Parathyroid adenoma (tissue), 2 donors: ENCODE measurements around the gene DNAJC5.
"Not testable (repeated sequence)": the region's sequence is repeated elsewhere in the genome, so short reads cannot be mapped to it uniquely, and the experiment has no call there.

Experiments used
- H2AFZ ChIP-seq: fragments of 300-600 bp; sonication (generic); one replicate; pipeline ENCODE4 v1.7.0; 2017; ENCODE audit warnings: antibody characterized with exemption, mild to moderate bottlenecking
- H3K27ac ChIP-seq: fragments of 300-600 bp; sonication (generic); one replicate; pipeline ENCODE4 v1.7.0; 2017
- H3K27me3 ChIP-seq: fragments of 300-600 bp; sonication (generic); one replicate; pipeline ENCODE4 v1.7.0; 2017; ENCODE audit warnings: low read length; ENCODE audit not compliant: control insufficient read depth, insufficient read depth
- H3K36me3 ChIP-seq: fragments of 300-600 bp; sonication (generic); one replicate; pipeline ENCODE4 v1.7.0; 2017; ENCODE audit warnings: low read length; ENCODE audit not compliant: control insufficient read depth, insufficient read depth
- H3K4me1 ChIP-seq: fragments of 300-600 bp; sonication (generic); one replicate; pipeline ENCODE4 v1.7.0; 2017; ENCODE audit warnings: control low read depth
- H3K4me2 ChIP-seq: fragments of 300-600 bp; sonication (generic); one replicate; pipeline ENCODE4 v1.7.0; 2017; ENCODE audit warnings: low read length
- H3K4me3 ChIP-seq: fragments of 300-600 bp; sonication (generic); one replicate; pipeline ENCODE4 v1.7.0; 2017; ENCODE audit warnings: low read depth, low read length
- H3K79me2 ChIP-seq: fragments of 300-600 bp; sonication (generic); one replicate; pipeline ENCODE4 v1.7.0; 2017; ENCODE audit warnings: control low read depth
- H3K9ac ChIP-seq: fragments of 300-600 bp; sonication (generic); one replicate; pipeline ENCODE4 v1.7.0; 2017; ENCODE audit warnings: mild to moderate bottlenecking
- H3K9me3 ChIP-seq: fragments of 300-600 bp; sonication (generic); one replicate; pipeline ENCODE4 v1.7.0; 2017; ENCODE audit warnings: low read length; ENCODE audit not compliant: control insufficient read depth
- TF ChIP-seq, protein P1 (sequence below): fragments of 300-600 bp; sonication (generic); IDR thresholded peaks from one replicate; pipeline ENCODE4 v1.7.0; 2017; ENCODE audit warnings: antibody characterized with exemption, mild to moderate bottlenecking
- donor health status: primary hyperparathyroidism.

Gene DNAJC5

DNA sequence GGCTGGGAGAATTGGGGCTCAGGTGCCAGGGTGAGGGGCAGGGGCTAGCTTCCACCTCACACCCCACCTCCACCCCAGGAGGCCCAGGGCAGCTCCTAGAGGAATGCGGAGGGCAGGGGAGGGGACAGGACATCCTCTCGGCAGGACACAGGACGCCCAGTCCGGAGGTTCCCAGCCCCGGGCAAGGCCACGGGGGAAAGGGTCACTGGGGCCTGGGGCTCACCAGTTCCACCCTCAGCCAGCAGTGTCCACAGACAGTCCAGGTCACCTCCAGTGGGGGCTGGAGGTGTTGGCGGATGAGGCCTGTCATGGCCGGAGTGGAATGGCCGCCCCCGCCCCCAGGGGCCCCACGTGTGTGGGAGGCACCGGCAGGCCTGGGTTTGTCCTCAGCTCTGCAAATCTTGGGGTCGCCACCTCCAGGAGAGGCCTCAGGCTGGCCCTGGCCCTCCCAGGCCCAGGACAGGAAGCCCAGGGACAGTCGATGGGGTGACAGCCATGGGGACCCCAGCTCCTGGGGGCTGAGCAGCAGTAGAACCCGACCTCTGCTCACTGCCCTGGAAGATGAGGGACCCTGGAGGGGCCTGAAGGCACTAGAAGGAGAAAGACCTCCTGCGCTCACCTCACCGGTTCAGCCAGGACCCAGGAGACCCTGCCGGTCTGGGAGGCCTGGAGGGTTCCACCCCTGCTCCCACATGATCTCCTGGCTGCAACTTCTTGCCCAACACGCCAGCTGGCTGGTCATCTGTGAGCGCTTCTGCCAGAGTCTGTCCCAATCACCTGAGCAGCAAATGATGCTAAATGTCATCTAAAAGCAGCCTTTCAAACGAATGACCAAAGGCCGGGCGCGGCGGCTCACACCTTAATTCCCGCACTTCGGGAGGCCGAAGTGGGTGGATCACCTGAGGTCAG lies 46.7 kb upstream of the DNAJC5 start:
- no peaks in the 10 kb centered on the region for H3K79me2 ChIP-seq
- no peak overlapping the region for H3K9ac ChIP-seq
- no peak overlapping the region for H2AFZ ChIP-seq
- no peaks in the 10 kb centered on the region for H3K9me3 ChIP-seq
- H3K27me3 ChIP-seq: no peaks in the 10 kb centered on the region
- H3K36me3 ChIP-seq: no peaks in the 10 kb centered on the region
- H3K27ac ChIP-seq: peak overlapping the region; percentile 29
- TF ChIP-seq, protein P1, sequence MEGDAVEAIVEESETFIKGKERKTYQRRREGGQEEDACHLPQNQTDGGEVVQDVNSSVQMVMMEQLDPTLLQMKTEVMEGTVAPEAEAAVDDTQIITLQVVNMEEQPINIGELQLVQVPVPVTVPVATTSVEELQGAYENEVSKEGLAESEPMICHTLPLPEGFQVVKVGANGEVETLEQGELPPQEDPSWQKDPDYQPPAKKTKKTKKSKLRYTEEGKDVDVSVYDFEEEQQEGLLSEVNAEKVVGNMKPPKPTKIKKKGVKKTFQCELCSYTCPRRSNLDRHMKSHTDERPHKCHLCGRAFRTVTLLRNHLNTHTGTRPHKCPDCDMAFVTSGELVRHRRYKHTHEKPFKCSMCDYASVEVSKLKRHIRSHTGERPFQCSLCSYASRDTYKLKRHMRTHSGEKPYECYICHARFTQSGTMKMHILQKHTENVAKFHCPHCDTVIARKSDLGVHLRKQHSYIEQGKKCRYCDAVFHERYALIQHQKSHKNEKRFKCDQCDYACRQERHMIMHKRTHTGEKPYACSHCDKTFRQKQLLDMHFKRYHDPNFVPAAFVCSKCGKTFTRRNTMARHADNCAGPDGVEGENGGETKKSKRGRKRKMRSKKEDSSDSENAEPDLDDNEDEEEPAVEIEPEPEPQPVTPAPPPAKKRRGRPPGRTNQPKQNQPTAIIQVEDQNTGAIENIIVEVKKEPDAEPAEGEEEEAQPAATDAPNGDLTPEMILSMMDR: no peak
- H3K4me3 ChIP-seq: no peak overlapping the region
- H3K4me2 ChIP-seq: no peak overlapping the region
- peaks cover 6% of the 10 kb centered on the region for H3K4me1 ChIP-seq

DNA sequence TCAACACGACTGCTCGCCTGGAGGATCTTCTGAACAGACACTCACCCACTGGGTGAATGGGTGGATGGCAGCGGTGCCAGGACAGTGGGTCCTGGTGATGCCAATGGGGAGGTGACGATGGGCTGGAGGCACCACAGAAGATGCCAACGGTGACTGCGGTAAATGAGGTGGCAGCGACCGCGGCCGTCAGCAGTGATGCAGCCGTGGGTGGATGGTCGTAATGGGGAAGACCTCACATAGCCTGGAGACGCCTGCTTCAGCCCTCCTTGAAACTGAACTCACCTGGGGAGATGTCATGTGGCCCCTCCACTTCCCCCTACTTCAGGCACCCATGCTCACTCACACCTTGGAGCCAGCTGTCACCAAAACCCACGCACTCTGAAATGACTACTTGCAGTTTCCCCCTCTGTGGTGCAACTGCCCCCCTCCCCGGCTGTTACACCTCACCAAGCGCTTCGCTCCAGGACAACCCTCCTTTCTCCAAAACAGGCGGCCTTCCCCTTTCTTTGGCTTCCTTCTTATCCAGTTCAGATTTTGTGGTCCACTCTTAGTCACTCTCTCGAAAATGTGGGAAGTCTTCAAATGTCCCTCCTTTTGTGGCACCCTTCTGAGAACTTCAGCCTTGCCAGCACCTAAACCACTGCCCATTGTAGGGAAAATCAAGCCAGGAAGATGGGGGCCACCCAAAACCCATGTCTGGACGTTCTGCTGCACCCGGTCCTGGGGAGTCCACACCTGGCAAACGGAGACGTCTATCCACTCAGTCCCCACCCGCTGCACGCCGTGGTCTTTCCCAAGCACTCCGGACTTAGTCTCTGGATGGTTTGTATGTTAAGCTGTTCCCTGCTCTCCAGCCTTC lies 44.0 kb upstream of the DNAJC5 start:
- H3K4me2 ChIP-seq: no peak overlapping the region
- TF ChIP-seq, protein P1: no peak
- no peak overlapping the region for H3K9ac ChIP-seq
- no peak overlapping the region for H3K4me3 ChIP-seq
- H2AFZ ChIP-seq: no peak overlapping the region
- H3K4me1 ChIP-seq: peaks cover 14% of the 10 kb centered on the region
- no peaks in the 10 kb centered on the region for H3K36me3 ChIP-seq
- no peak overlapping the region for H3K27ac ChIP-seq
- H3K9me3 ChIP-seq: no peaks in the 10 kb centered on the region
- no peaks in the 10 kb centered on the region for H3K79me2 ChIP-seq
- H3K27me3 ChIP-seq: no peaks in the 10 kb centered on the region

DNA sequence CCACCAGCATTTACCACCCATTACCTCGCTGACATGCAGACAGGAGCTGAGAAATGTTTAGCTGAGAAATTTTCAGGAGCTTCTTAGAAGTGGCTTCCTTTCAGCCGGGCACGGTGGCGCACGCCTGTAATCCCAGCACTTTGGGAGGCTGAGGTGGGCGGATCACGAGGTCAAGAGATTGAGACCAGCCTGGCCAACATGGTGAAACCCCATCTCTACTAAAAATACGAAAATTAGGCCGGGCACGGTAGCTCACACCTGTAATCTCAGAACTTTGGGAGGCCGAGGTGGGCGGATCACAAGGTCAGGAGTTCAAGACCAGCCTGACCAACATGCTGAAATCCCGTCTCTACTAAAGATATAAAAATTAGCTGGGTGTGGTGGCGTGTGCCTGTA lies 43.4 kb upstream of the DNAJC5 start:
- peaks cover 14% of the 10 kb centered on the region for H3K4me1 ChIP-seq
- H3K9me3 ChIP-seq, H3K36me3 ChIP-seq, H2AFZ ChIP-seq, H3K9ac ChIP-seq, H3K27me3 ChIP-seq, H3K4me2 ChIP-seq, H3K27ac ChIP-seq, H3K4me3 ChIP-seq, H3K79me2 ChIP-seq: not testable (repeated sequence)

DNA sequence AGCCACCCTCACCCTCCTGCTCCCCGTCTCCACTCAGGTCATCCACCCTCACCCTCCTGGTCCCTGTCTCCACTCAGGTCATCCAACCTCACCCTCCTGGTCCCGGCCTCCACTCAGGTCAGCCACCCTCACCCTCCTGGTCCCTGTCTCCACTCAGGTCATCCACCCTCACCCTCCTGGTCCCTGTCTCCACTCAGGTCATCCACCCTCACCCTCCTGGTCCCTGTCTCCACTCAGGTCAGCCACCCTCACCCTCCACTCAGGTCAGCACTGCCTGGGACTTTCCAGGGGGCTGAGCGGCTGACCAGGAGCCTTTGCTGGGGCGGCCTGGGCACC lies 41.2 kb upstream of the DNAJC5 start:
- H3K9me3 ChIP-seq, H3K79me2 ChIP-seq, H3K9ac ChIP-seq, H3K27ac ChIP-seq, H3K4me2 ChIP-seq, H3K4me3 ChIP-seq, H3K27me3 ChIP-seq, H3K36me3 ChIP-seq, H2AFZ ChIP-seq: not testable (repeated sequence)
- H3K4me1 ChIP-seq: peaks cover 14% of the 10 kb centered on the region

DNA sequence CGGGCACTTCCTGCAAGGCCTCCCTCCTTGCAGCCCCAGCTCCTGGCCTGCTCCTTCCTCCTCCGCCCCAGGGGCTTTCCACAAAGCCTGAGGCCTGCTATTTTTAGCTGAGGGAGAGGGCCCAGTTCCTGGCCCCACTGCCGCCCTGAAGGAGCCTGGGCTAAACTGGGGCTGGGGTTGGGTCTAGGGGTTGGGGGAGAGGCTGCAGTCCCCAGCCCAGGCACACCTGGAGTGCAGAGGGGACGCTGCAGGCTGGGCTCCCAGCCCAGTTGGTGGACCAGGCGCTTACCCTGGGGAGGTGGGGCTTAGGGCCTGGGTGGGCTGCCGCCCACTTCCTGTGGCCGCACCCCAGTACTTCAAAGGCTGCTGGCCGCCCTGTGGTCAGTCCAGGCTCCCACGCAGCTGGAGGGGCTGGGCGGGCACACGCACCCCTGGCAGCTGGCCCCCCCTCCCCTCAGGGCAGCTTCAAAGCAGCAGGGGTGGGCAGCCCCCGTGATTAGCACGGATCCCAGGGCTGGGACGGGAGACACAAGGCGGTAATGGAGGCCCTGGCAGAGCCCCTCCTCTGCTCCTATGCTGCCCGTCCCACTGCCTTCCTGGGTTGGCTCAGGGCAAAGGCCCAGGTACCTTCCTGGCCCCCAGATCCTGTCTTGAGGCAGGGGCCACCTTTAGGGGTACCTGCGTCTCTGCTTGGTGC lies 40.7 kb upstream of the DNAJC5 start:
- H3K9me3 ChIP-seq: no peaks in the 10 kb centered on the region
- TF ChIP-seq, protein P1: no peak
- peaks cover 14% of the 10 kb centered on the region for H3K4me1 ChIP-seq
- H3K9ac ChIP-seq: no peak overlapping the region
- no peak overlapping the region for H2AFZ ChIP-seq
- H3K4me3 ChIP-seq: no peak overlapping the region
- H3K27ac ChIP-seq: peak overlapping the region; percentile 30
- no peaks in the 10 kb centered on the region for H3K27me3 ChIP-seq
- no peaks in the 10 kb centered on the region for H3K79me2 ChIP-seq
- no peaks in the 10 kb centered on the region for H3K36me3 ChIP-seq
- H3K4me2 ChIP-seq: no peak overlapping the region
